Stimulated activated CD4-positive, alpha-beta T cell treated with anti-CD3 and anti-CD28 coated beads, Interleukin-1b, Interleukin-23, amount 100 ng/mL, for 4 hours (primary cell): ENCODE measurements around the gene TIGD3.
"Not testable (repeated sequence)": the region's sequence is repeated elsewhere in the genome, so short reads cannot be mapped to it uniquely, and the experiment has no call there.

ENCODE experiments used
- DNase-seq, 2 donors: peaks; one replicate each; pipeline ENCODE4 v3.0.0-alpha.2; 2020; ENCODE audit warnings: low read depth in 2 of 2

TIGD3 gene

GRCh38 chr11:65325435-65325834 lies 29.1 kb upstream of the TIGD3 start:
- DNase-seq = no peak

- no peak for DNase-seq
These were observed 27.5 kb upstream of the TIGD3 start for GRCh38 chr11:65327021-65327420.

GRCh38 chr11:65329478-65329877 lies 25.1 kb upstream of the TIGD3 start:
- no peak for DNase-seq

GRCh38 chr11:65329944-65330403 lies 24.6 kb upstream of the TIGD3 start:
- peak; percentile 63 to 85 for DNase-seq

- no peak for DNase-seq
These were observed 24.0 kb upstream of the TIGD3 start for GRCh38 chr11:65330544-65330943.

- DNase-seq = not testable (repeated sequence)
These were observed 22.0 kb upstream of the TIGD3 start for GRCh38 chr11:65332591-65332990.

- DNase-seq = no peak
These were observed 19.8 kb upstream of the TIGD3 start for GRCh38 chr11:65334696-65335295.

GRCh38 chr11:65338676-65339075 lies 15.9 kb upstream of the TIGD3 start:
- DNase-seq = no peak

- no peak for DNase-seq
These were observed 14.3 kb upstream of the TIGD3 start for GRCh38 chr11:65340226-65340625.

GRCh38 chr11:65341856-65342255 lies 12.7 kb upstream of the TIGD3 start:
- no peak for DNase-seq

- no peak for DNase-seq
These were observed 3.0 kb upstream of the TIGD3 start for GRCh38 chr11:65351511-65351910.

- no peak for DNase-seq
These were observed 1.8 kb upstream of the TIGD3 start for GRCh38 chr11:65352783-65353182.

GRCh38 chr11:65353376-65353775 lies 1.2 kb upstream of the TIGD3 start:
- DNase-seq = no peak

GRCh38 chr11:65353900-65354264 lies 669 bp upstream of the TIGD3 start:
- no peak for DNase-seq

- DNase-seq = peak; percentile 44 to 56
These were observed 643 bp downstream of the TIGD3 start for GRCh38 chr11:65355013-65355775.

GRCh38 chr11:65355776-65356393 lies 1.3 kb downstream of the TIGD3 start:
- no peak for DNase-seq

GRCh38 chr11:65356394-65356972 lies 1.9 kb downstream of the TIGD3 start:
- DNase-seq = no peak

GRCh38 chr11:65357856-65358356 lies 3.4 kb downstream of the TIGD3 start:
- no peak for DNase-seq

- no peak for DNase-seq
These were observed 7.9 kb downstream of the TIGD3 start for GRCh38 chr11:65362320-65362931.

- no peak for DNase-seq
These were observed 8.4 kb downstream of the TIGD3 start for GRCh38 chr11:65362966-65363365.

- no peak for DNase-seq
These were observed 9.2 kb downstream of the TIGD3 start for GRCh38 chr11:65363770-65364169.

- DNase-seq = peak in 1 of 2 donors; percentile 21
These were observed 11.8 kb downstream of the TIGD3 start for GRCh38 chr11:65366340-65366773.
